ENCODE results near the gene SLC37A1.

Gene SLC37A1

DNA sequence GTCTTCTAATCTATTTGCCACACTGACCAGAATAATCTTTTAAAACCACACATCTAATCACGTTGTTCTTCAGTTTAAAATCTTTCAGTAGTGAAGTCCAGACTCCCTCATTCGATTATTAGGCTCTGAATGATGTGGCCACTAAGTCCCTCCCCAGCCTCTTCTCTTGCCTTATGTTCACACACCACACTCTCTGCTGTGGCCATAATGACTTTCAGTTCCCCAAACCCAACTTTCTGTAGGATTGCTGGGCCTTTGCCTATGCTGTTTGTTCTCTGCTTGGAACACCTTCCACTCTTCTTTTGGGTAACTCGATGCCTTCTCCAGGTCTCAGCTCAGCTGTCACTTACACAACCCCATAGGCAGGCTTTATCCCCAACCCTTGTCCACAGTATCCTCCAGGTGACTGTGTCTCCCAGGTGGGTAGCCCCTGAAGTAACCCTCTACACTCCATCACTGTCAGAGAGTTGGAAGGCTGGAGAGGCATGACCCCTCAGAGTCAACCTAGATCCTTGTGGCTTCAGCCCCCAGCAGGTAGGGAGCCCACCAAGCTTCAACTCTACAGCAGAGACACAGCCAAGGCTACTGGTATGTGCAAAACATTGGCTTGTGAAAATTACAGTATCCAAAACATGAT, 8.4 kb upstream of the SLC37A1 start:
- DNase-seq (ENCODE audit: low read depth, low spot score): no peak

DNA sequence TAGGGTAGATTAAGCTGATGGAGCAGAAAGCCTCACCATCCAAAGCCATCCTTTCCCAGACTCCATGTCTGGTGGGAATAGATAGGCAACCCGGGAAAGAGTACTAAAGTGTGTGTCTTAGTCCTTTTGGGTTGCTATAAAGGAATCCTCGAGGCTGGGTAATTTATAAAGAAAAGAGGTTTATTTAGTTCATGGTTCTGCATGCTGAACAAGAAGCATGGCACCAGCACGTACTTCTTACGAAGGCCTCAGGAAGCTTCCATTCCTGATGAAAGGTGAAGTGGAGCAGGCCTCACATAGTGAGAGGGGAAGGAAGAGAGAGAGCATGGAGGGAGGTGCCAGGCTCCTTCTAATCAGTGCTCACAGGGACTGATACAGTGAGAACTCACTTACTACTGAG, 6.2 kb upstream of the SLC37A1 start:
- no peak for DNase-seq (ENCODE audit: low read depth, low spot score)

DNA sequence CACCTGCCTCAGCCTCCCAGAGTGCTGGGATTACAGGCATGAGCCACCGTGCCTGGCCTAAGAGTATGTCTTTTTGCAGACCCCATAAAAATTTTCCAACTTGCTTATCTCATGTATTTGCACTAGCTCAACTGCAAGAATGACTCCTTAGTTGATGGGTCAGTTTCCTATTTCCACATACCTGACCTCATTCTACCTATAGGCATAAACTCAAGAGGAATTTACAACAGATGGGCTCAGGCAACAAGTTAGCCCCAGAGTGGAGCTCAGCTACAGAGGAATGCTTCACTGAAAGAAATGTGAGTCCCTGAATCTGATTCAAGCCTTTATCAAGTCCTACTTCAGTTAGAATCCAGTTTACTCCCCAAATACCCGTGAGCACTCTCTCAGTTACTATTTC, 5.3 kb upstream of the SLC37A1 start:
- no peak for DNase-seq (ENCODE audit: low read depth, low spot score)

GRCh38 chr21:42509244-42509643, 4.4 kb upstream of the SLC37A1 start:
- DNase-seq (ENCODE audit: low read depth, low spot score): no peak

DNA sequence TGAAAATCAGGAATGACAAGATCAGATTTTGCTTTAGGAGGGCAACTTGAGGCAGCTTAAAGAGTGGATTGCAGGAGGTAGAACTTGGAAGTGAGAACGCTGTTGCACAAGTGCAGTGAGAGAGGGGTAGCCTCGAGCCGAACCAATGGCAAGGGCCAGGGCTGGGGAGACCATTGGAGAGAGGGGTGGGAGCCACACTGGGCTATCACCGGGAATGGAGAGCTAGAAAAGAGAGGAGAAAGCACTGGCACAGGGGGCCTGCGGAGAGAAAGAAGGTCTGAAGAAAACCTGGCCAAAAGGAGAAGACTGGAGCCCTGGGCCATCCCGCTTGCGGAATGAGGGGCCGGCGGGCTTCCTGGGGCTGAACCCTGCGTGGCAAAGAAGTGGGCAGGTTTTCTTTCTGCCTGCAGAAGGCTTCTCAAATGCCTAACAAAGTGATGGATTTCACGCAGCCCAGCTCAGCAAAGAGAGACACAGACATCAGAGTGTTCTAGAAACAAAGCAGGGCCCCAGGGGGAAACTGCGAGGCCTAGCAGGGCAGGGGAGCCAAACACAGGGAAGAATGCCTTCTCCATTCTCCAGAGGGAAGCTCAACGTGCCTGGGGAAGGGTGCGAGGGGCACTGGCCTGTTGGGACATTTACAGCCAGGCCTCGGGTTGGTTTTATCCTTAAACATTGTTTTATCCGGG, 1.2 kb upstream of the SLC37A1 start:
- no peak for DNase-seq (ENCODE audit: low read depth, low spot score)

DNA sequence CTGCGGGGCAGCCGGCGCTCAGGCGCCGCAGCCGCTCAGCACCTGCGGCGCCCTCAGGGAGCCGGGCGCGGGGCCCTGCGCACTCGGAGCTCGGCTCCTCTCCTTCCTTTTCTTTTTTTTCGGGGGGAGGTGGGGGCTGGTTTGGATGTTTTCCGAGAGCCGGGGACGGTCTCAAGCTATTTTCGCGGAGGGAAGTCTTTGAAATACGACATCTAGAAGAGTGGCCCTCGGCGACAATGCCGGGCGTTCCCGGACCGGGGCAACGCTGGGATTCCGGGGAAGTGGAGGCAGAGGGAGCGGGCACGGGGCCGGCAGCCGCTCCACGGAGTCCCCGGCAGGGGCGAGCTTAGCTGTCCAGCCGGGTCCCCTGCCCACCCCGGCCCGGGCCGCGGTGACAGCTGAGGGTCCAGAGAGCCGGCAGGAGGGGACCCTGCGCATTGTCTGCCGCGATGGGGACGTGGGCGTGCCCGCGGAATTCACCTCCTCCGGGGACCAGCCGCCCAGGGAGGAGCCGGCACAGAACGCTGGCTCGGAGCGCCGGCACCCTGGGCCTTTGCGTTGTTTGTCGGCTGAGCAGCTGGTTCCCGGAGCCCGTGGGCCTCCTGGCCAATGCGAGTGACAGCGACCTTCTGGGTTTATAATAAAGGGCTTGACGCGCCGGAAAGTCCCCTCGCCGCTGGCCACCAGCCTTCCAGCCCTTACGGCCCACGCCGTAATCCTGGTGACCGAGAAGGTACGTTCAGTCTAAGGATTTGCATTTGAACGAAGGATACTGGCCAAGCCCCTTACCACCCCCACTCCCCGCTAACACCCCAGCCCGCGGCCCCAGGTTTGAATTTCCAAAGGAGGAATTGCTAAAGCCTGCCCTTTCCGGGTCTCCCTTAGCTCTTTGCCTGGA, 582 bp downstream of the SLC37A1 start:
- no peak for DNase-seq (ENCODE audit: low read depth, low spot score)

DNA sequence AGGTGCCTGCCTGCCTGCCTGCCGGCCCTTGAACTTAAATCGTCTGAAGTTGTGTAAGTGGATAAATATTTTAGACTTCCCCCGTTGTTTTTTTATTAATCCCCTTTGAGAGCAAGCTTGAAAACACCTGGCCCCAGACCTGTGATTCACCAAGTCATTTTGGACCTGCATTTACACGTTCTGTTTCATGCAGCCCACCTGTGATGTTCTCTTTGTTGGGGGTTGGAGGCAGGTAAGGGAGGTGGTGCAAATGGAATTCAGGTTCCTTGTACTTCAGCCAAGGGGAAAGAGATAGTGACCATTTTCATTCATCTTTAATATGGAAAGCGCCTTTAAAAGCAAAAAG, 1.2 kb downstream of the SLC37A1 start:
- no peak for DNase-seq (ENCODE audit: low read depth, low spot score)

DNA sequence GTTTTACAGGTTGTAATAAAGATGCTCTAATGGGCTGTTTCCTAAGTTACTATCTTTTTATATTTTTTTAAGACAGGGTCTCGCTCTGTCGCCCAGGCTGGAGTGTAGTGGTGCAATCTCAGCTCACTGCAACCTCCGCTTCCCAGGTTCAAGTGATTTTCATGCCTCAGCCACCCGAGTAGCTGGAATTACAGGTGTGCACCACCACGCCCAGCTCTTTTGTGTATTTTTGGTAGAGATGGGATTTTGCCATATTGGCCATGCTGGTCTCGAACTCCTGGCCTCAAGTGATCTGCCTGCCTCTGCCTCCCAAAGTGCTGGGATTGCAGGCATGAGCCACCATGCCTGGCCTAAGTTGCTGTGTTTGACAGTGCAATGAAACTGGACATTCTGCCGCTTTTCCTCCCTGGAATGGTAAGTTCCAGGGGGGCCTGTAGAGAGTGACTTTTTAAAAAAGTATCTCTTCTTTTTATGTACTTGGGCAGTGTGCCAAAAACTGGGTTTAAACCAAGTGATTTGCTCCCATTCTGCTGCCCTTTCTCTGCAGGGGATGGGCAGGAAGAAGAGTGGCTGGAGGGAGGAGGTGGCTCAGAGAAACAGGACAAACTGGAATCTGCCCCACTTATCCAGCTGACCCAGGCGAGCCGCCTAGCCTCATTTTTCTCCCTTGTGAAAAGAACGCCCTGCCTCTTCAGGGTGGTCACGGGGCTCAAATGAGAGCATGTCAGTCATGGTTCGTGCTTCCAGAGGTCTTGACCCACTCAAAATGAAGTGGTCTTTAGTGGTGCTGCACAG, 2.3 kb downstream of the SLC37A1 start:
- DNase-seq (ENCODE audit: low read depth, low spot score): no peak

DNA sequence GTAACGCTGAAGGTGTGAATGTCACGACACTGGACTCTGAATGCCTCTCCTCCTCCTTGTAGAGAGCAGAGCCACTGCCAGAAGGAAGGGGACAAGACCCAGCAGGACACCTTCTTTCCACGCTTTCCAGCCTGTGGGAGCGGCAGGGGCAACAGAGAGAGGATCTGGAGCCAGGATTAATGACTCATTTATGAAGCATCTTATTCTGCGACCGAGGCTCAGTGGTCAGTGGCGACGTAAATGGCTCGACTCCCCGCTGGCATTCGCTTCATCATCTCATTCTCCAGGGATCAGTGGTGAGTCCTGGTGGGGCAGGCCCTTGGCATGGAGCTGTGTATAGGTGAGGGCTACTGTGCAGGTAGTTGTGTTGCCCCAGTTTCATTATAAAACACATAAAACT, 4.6 kb downstream of the SLC37A1 start:
- DNase-seq (ENCODE audit: low read depth, low spot score): no peak

DNA sequence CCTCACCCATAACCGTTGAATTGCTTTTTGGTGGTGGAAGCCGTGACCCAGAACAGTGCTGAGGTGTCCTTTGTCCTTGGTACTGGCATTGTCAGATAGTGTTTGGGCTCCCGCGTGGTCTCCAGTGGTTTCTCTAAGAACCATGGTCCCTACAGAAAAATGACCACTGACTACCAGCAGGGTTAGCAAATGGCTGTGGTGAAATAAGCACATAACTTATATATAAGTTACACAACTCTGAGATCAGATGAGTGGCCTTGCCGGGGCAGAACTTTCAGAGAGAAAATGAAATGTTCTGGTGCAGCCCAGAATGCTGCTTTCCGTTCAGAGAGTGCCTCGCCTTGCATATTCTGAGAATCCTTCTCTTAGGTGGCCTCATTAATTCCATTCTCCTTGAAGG, 5.0 kb downstream of the SLC37A1 start:
- no peak for DNase-seq (ENCODE audit: low read depth, low spot score)

DNA sequence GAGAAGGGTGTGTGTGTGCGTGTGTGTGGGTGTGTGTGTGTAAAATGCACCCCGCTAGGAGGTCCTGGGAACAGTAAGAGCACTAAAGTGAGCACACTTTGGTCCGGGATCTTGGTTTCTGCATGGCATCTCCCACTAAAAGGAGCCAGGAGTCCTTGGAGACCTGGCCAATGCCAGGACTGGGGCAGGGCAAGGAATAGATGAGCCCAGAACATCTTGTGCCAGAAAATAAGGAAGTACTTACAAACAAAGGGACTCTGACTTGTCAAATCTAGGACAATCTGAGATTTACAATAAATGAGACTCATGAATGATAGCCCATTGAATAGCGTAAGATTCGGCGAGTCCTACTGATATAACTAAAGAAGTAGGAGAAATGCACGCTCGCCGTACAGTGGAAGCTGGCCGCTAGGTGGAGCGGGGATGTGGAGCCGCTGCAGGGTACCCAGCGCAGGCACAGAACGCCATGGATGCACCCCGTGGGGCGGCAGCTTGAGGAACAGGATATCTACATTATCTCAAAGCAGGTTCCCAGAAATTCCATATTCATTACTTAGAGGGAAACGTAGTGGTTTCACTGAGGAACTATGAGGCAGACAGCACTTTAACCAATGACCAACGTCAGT, 7.1 kb downstream of the SLC37A1 start:
- DNase-seq (ENCODE audit: low read depth, low spot score): no peak

- no peak for DNase-seq (ENCODE audit: low read depth, low spot score)
Observed at GRCh38 chr21:42521384-42521783, 7.7 kb downstream of the SLC37A1 start.

GRCh38 chr21:42521805-42522204, 8.2 kb downstream of the SLC37A1 start:
- DNase-seq (ENCODE audit: low read depth, low spot score): no peak

DNA sequence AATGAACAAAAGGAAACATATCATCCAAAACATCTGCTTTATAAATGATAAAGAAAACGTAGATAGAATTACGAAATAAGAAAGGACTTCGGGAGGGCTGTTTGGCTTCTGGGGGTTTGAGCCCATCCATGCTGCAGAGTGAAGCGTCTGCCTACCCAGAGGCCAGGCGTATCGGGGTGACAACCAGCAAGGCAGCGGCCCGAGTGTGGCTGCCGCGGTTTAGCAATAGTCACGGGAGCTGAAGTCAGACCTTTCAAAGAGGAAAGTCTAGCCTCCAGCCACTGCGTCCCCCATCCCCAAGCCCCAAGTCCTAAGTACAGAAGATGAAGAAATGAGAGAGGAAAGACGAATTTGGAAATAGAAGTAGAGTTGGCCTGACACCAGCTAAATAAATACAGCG, 8.6 kb downstream of the SLC37A1 start:
- no peak for DNase-seq (ENCODE audit: low read depth, low spot score)

GRCh38 chr21:42522771-42523170, 9.1 kb downstream of the SLC37A1 start:
- no peak for DNase-seq (ENCODE audit: low read depth, low spot score)

DNA sequence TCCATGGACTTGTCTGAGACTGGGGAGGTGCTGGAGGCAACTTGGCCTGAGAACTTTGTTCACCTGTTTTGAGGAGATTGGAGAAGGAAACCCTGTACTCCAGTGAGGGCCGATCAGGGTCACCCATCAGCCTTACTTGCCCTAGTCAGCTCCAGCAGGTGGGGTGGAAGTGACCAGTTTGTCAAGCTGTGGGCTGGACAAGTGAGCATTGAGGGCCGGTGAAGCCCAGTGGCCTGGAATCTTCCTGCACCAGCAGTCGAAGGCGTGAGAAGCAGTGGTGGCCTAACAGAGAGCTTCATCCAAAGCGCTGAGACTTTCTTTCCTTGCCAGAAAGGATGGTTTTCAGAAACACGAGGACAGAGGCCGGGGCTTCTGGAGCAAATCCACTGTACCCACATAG, 9.6 kb downstream of the SLC37A1 start:
- no peak for DNase-seq (ENCODE audit: low read depth, low spot score)

GRCh38 chr21:42523941-42524340, 10.3 kb downstream of the SLC37A1 start:
- no peak for DNase-seq (ENCODE audit: low read depth, low spot score)

DNA sequence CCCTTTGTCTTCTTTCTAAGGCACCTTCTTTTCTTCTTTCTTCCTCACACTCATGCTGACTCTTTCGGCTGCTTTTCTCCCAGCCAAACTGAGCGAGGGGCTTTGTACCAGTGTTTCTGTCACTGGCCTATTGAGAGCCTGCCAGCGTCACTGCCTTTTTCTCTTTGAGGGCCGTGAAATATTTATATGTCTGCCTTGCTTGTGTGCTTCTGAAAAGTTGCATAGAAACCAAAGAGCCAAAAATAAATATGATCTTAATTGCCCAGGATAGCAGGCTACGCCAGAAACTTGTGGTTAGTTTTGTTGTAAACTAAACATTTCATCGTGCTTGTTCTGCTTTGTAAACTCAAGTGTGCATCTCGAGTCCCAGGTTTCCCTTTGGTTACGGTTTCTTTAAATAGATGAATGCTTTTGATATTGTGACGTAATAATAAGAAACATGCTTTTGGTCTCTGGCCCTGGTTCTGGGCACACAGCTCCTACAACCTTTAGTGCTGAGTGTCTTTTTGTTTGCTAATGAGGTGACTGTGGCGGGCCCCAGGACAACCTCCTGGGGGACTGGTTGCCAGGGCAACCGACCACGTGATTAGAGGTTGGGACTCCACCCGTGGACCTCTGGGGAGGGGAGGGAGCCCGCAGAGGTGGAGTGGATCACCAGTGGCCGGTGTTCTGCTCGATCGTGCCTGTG, 10.8 kb downstream of the SLC37A1 start:
- no peak for DNase-seq (ENCODE audit: low read depth, low spot score)

DNA sequence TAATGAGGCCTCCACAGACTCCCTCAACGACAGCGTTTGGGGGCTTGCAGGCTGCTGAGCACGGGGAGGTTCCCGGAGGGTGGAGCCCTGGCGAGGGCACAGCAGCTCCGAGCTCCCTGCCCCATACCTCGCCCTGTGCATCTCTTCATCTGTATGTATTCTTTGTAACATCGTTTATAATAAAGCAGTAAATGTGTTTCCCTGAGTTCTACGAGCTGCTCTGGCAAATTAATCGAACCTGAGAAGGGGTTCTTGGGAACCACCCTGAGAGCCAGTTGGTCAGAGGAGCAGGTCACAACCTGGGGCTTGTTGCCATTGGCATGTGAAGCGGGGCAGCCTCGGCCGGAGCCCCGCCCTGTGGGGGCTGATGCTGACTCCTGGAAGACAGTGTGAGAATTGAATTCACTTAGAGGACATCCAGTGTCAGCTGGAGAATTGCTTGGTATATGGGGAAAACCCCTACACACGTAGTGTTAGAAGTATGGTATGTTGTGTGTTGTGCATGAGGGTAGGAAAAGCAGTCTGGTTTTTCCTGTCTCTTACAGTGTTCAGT, 11.5 kb downstream of the SLC37A1 start:
- DNase-seq (ENCODE audit: low read depth, low spot score): no peak

DNA sequence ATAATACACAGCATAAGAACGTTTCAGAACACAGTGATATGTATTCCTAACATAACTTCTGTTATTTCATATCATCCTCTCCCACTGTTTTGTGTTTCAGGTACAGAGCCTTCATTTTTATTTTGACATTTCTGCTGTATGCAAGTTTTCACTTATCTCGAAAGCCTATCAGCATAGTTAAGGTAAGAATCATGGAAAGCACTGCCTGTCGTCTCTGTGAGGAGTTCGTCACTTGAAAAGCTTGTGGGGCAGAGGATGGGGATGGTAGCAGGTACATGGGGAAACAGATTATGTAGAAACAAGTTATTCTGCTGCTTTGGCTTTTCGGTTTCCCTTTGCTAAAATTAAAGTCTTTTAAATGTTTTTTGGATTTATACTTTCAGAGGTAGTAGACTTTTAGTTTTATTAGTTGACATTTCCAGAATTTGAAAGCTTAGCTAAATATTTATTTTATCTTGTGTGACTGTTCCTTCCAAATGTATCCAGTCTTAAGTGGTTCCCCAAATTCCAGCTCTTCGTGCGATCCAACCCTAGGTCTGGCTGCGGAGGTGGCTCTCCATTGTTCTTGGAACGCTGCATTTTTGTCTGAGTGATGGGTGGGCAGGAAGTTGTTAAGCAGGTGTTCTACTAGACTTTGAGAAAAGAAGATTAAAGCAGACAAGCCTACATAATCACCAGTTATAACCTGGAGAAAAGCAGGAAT, 12.2 kb downstream of the SLC37A1 start:
- DNase-seq (ENCODE audit: low read depth, low spot score): no peak

Data from iPS DF 19.7 (cell line).